K562 (cell line): ENCODE data around the gene RORC. TPM values are rescaled to one million over a fixed set of nuclear protein-coding genes. Genes with fewer than 3 reads are reported as not detected.
A peak's percentile ranks its signal among the peaks of the same experiment; 100 is the strongest.

ENCODE experiments used
- BCLAF1 ChIP-seq, 2 experiments: fragments of 450-650 bp in 1 of 2; IDR thresholded peaks; 2 replicates each; pipeline ENCODE4 v1.6.1; 2011 to 2017; ENCODE audit warnings: low read depth in 2 of 2, antibody characterized with exemption in 1 of 2, borderline replicate concordance in 1 of 2, low read length in 1 of 2, mild to moderate bottlenecking in 1 of 2, mixed read lengths in 1 of 2; ENCODE audit not compliant: control insufficient read depth in 1 of 2
- ETS1 ChIP-seq: conservative IDR thresholded peaks from 2 replicates; pipeline ENCODE4 v1.6.1; 2011; ENCODE audit warnings: low read depth, mild to moderate bottlenecking, low read length; ENCODE audit not compliant: control insufficient read depth
- FOXP1 ChIP-seq: sonication (generic); formaldehyde crosslinking; IDR thresholded peaks from 2 replicates; pipeline ENCODE4 v1.8.0; 2022; ENCODE audit warnings: mild to moderate bottlenecking, missing genetic modification reagents
- LARP7 ChIP-seq: fragments of 450-650 bp; IDR thresholded peaks from 2 replicates; pipeline ENCODE4 v1.6.1; 2016
- NCOA6 ChIP-seq: fragments of 450-650 bp; IDR thresholded peaks from 2 replicates; pipeline ENCODE4 v1.6.1; 2017; ENCODE audit warnings: mild to moderate bottlenecking
- NR2F6 ChIP-seq: fragments of 450-650 bp; formaldehyde crosslinking; IDR thresholded peaks from 2 replicates; pipeline ENCODE4 v1.4.0; 2020; ENCODE audit warnings: mild to moderate bottlenecking
- SIN3A ChIP-seq, 2 experiments: fragments of 150-350 bp in 1 of 2; IDR thresholded peaks; 2 replicates each; pipeline ENCODE4 v1.6.1; 2011 to 2016; ENCODE audit warnings: borderline replicate concordance in 2 of 2, low read depth in 2 of 2, low read length in 2 of 2, mild to moderate bottlenecking in 2 of 2, moderate library complexity in 2 of 2; ENCODE audit not compliant: control insufficient read depth in 1 of 2
- TSC22D4 ChIP-seq: fragments of 450-650 bp; IDR thresholded peaks from 2 replicates; pipeline ENCODE4 v1.6.1; 2016; ENCODE audit warnings: missing genetic modification characterization, missing biosample characterization, control low read depth
- ZKSCAN8 ChIP-seq: fragments of 200-800 bp; sonication (Bioruptor generic); IDR thresholded peaks from 2 replicates; pipeline ENCODE4 v1.6.1; 2016; ENCODE audit warnings: missing genetic modification characterization, missing compliant biosample characterization
- ZNF512 ChIP-seq: IDR thresholded peaks from 2 replicates; pipeline ENCODE4 v1.6.1; 2016; ENCODE audit warnings: missing genetic modification characterization, missing compliant biosample characterization
- polyA plus RNA-seq, 8 experiments: library from polyadenylated mRNA; depleted of rRNA in 4 of 8; stranded (reverse) in 5 of 8; unstranded in 3 of 8; fragments of >200 nt; fragmentation: Nextera tagmentation in 2 of 8; fragmentation: Illumina TruSeq in 1 of 8; extraction: Ambion mirVana in 2 of 8; extraction: Trizol in 1 of 8; gene quantifications; 2 replicates each; pipeline versions ENCODE4 v1.2.1 to v1.2.3, GENCODE V29; 2011 to 2014; ENCODE audit warnings: inconsistent platforms in 1 of 8, missing spikeins in 1 of 8
- total RNA-seq, 7 experiments: library from RNA; depleted of rRNA in 6 of 7; stranded (reverse); fragments of >200 nt in 6 of 7; fragmentation: Illumina TruSeq in 2 of 7; extraction: Trizol in 2 of 7; gene quantifications; 2 replicates each; pipeline versions ENCODE4 v1.2.1 to v1.2.3, GENCODE V29; 2011 to 2021; ENCODE audit warnings: low replicate concordance in 1 of 7
- TF ChIP-seq, protein P1 (sequence below): sonication (generic); formaldehyde crosslinking; IDR thresholded peaks from 2 replicates; pipeline ENCODE4 v1.8.1; 2022; ENCODE audit warnings: missing genetic modification reagents
- TF ChIP-seq, protein P2 (sequence below): fragments of 250-450 bp; sonication (Bioruptor Pico); IDR thresholded peaks from 2 replicates; pipeline ENCODE4 v1.5.0; 2021; ENCODE audit warnings: mild to moderate bottlenecking, moderate library complexity

The RORC gene
- total and polyA plus RNA-seq, 9 of the 15 experiments (the other 6 are each of a cell fraction or from before 2014, with no cell fraction given) = not detected

GRCh38 chr1:151762941-151763921, 68.4 kb downstream of the RORC start, which contains the start of gene MRPL9 (continued):
- TF ChIP-seq NCOA6 (no peak), ETS1 (peak; percentile 76), ZNF512 (no peak), TSC22D4 (tag) (no peak), NR2F6 (CRISPR knock-in tag) (0 out of 2 replicates have a peak, but pooled peaks have one; percentile 50), FOXP1 (0 out of 2 replicates have a peak, but pooled peaks have one; percentile 39), BCLAF1 (IDR thresholded peaks at IDR 0.05; ENCODE audit: borderline replicate concordance in 1 of 2, control insufficient read depth in 1 of 2, low read depth in 2 of 2, low read length in 1 of 2) (0 out of 4 replicates have a peak, but pooled peaks of 1 of the 2 experiments have one; percentile 25), LARP7 (no peak), SIN3A (IDR thresholded peaks at IDR 0.05; ENCODE audit: borderline replicate concordance in 2 of 2, control insufficient read depth in 1 of 2, low read depth in 2 of 2, low read length in 2 of 2) (peak; percentile 68 to 79; a peak in 2 of 4 replicates), ZKSCAN8 (CRISPR knock-in tag) (no peak)
- TF ChIP-seq, protein P1, sequence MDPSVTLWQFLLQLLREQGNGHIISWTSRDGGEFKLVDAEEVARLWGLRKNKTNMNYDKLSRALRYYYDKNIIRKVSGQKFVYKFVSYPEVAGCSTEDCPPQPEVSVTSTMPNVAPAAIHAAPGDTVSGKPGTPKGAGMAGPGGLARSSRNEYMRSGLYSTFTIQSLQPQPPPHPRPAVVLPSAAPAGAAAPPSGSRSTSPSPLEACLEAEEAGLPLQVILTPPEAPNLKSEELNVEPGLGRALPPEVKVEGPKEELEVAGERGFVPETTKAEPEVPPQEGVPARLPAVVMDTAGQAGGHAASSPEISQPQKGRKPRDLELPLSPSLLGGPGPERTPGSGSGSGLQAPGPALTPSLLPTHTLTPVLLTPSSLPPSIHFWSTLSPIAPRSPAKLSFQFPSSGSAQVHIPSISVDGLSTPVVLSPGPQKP (CRISPR knock-in tag) = no peak
- TF ChIP-seq, protein P2, sequence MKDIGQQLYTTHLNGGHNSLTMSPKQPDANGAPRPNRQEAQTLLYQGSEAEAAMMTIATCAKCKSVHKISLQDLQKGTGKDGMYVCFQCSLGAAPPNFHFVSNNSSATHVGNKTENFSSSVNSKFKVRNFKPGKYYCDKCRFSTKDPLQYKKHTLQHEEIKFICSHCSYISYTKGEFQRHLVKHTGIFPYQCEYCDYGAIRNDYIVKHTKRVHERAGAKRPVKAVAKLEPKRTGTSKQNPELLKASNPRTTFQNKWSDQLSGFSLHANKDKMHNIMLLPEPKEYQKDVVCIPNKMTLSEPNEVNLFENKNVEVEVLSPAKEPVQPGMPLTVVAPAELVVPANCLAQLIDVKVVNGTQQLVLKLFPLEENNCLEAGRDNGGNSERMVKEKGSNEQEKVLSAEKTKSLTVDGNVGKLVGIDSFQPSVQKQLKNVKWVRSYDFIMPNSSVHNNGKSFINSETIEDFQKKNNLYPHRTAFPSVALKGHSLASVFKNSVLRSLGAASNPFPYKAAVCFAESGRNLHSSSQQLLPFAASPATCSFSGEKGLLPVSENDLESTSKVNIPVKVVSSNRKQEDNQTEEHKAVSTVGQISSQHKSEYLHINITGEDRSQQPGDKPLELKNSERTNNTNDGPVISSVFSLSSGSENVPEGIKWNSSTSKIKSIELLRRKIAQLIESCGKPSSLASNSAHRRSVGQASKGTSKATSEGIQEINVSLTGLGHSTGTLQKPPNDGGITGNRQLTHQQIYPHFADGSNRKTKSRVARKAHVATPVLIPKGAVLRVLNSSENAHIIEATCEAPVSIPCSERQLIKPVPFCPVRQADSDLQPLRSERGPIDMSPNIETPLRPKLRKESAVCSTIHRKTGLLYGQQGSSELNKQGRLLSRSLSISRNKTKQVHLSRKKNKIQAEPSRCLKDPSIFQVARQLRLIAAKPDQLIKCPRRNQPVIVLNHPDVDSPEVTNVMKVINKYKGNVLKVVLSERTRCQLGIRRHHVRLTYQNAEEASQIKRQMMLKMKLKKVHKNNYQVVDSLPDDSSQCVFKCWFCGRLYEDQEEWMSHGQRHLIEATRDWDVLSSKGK (CRISPR knock-in tag) = no peak
